AG10803 (cell line): ENCODE results near the gene CADM1.

Experiments used
- DNase-seq: peaks from one replicate; pipeline ENCODE4 v3.0.0; 2010; ENCODE audit warnings: low read depth
- H3K4me3 ChIP-seq: 2 replicates; pipeline ENCODE4 v1.5.1; 2011; ENCODE audit warnings: mild to moderate bottlenecking, low read length, control low read depth
- TF ChIP-seq, protein P1 (sequence below): conservative IDR thresholded peaks from 2 replicates; pipeline ENCODE4 v1.5.1; 2011; ENCODE audit warnings: mild to moderate bottlenecking, low read length, control low read depth, inconsistent platforms

CADM1 gene

GRCh38 chr11:115202074-115202473, 302.1 kb downstream of the CADM1 start:
- no peak for DNase-seq
- TF ChIP-seq, protein P1, sequence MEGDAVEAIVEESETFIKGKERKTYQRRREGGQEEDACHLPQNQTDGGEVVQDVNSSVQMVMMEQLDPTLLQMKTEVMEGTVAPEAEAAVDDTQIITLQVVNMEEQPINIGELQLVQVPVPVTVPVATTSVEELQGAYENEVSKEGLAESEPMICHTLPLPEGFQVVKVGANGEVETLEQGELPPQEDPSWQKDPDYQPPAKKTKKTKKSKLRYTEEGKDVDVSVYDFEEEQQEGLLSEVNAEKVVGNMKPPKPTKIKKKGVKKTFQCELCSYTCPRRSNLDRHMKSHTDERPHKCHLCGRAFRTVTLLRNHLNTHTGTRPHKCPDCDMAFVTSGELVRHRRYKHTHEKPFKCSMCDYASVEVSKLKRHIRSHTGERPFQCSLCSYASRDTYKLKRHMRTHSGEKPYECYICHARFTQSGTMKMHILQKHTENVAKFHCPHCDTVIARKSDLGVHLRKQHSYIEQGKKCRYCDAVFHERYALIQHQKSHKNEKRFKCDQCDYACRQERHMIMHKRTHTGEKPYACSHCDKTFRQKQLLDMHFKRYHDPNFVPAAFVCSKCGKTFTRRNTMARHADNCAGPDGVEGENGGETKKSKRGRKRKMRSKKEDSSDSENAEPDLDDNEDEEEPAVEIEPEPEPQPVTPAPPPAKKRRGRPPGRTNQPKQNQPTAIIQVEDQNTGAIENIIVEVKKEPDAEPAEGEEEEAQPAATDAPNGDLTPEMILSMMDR = no peak
- H3K4me3 ChIP-seq = no peak overlapping the region

DNA sequence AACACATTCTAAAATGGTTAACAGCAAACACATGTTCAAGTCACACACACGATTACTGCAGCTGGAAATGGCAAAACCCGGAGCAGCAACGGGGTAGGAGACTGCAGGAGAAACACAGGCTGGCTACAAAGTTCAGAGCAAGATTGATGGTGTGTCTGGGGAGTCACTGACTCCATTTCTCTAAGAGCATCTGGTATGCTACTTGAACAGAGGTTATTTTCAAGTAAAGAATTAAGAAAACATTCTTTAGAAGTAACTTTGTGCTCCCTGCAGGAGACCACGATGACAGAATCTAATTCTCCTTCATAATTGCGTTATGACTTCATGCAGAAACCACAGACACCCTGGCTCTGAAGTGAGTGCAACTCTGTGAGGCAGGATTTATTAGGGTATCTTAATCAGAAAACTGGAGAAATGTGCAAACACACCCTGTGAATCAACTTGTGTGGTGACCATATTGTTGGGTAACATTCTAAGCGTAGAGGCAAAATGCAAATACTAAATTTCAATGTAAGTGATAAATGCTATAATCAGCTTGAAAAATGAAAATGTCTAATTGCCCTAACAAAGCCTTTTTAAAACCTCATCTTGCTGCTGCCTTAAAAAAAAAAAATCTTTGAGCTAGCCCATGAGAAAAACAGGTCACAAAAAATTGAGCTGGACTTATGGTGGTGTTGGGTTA, 303.0 kb downstream of the CADM1 start:
- TF ChIP-seq, protein P1 = 0 out of 2 replicates have a peak, but pooled peaks have one; percentile 5
- peak; percentile 98 for DNase-seq
- H3K4me3 ChIP-seq = no peak overlapping the region

GRCh38 chr11:115199481-115200069, 304.6 kb downstream of the CADM1 start:
- TF ChIP-seq, protein P1 = no peak
- peak; percentile 71 for DNase-seq

GRCh38 chr11:115198321-115198741, 305.9 kb downstream of the CADM1 start:
- TF ChIP-seq, protein P1 = no peak
- H3K4me3 ChIP-seq = no peak overlapping the region
- no peak for DNase-seq

More at GRCh38 chr11:115199481-115200069, 304.6 kb downstream of the CADM1 start:
- H3K4me3 ChIP-seq = no peak overlapping the region

- no peak for DNase-seq
- TF ChIP-seq, protein P1 = no peak
- no peak overlapping the region for H3K4me3 ChIP-seq
These were observed 306.8 kb downstream of the CADM1 start for GRCh38 chr11:115197433-115197832.

- H3K4me3 ChIP-seq = no peak overlapping the region
- TF ChIP-seq, protein P1 = no peak
- DNase-seq = no peak
These were observed 307.2 kb downstream of the CADM1 start for GRCh38 chr11:115197031-115197430.

DNA sequence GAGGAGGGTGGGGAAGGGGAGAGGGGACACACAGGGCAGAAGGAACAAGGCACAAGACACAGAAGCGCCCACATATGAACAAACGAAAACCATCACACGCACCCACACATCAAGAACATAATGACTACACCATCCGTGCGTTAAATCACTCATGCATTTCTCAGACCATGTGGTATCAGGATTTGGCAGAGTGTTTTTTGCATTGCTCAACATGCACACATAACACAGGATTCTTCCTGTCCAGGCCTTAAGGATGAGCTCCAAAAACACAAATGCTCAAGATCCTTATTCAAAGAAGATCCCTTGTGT, 309.5 kb downstream of the CADM1 start:
- H3K4me3 ChIP-seq = no peak overlapping the region
- TF ChIP-seq, protein P1 = no peak
- peak; percentile 88 for DNase-seq
